HL-60 (cell line): ENCODE data around the gene PIK3CD.

Source experiments
- DNase-seq, 2 experiments: peaks; one replicate each; pipeline ENCODE4 v3.0.0-alpha.2; 2010 to 2020; ENCODE audit warnings: low read depth in 1 of 2, low spot score in 1 of 2
- H3K27ac ChIP-seq: fragments of 250-450 bp; sonication (Bioruptor Pico); replicated peaks from 2 replicates; pipeline ENCODE4 v1.5.1; 2020; ENCODE audit warnings: mild to moderate bottlenecking, moderate library complexity
- H3K27me3 ChIP-seq: fragments of 250-450 bp; sonication (Bioruptor Pico); 2 replicates; pipeline ENCODE4 v1.5.1; 2021; ENCODE audit warnings: mild to moderate bottlenecking, moderate library complexity; ENCODE audit not compliant: insufficient read depth, poor library complexity, severe bottlenecking
- H3K4me3 ChIP-seq: replicated peaks from 2 replicates; pipeline ENCODE4 v1.5.1; 2011; ENCODE audit warnings: mild to moderate bottlenecking, control low read depth, low read length; ENCODE audit not compliant: insufficient read depth
- GABPA ChIP-seq: IDR thresholded peaks from 2 replicates; pipeline ENCODE4 v1.6.1; 2012; ENCODE audit warnings: low read depth
- POLR2AphosphoS5 ChIP-seq: IDR thresholded peaks from 2 replicates; pipeline ENCODE4 v1.6.1; 2012; ENCODE audit warnings: low read depth
- REST ChIP-seq: IDR thresholded peaks from 2 replicates; pipeline ENCODE4 v1.6.1; 2012; ENCODE audit warnings: low read depth; ENCODE audit not compliant: insufficient replicate concordance
- SPI1 ChIP-seq: IDR thresholded peaks from 2 replicates; pipeline ENCODE4 v1.6.1; 2012; ENCODE audit warnings: low read depth, mild to moderate bottlenecking, borderline replicate concordance
- TF ChIP-seq, protein P1 (sequence below): IDR thresholded peaks from one replicate; pipeline ENCODE4 v1.5.1; 2011; ENCODE audit warnings: low read length, control low read depth, inconsistent platforms; ENCODE audit not compliant: insufficient read depth

The PIK3CD gene

DNA sequence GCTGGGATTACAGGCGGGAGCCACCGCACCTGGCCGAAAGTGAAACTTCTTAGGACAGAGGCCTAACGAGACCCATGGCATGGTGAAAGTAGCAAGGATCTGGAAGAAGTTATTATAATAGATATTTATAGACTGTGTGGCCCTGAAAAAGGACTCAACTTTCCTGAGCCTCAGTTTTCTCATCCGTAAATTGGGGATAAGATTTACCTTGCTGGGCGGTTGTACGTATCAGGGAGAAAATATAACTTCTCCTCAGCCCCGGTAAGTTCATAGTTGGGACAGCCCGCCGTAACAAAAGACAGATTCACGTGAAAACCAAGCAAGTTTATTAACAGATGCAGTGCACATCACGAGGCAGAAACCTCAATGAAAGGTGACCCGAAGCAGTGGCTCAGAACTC lies 5.5 kb upstream of the PIK3CD start:
- TF ChIP-seq REST, result no peak
- TF ChIP-seq SPI1, result no peak
- no peak for TF ChIP-seq GABPA
- no peak for TF ChIP-seq POLR2AphosphoS5
- TF ChIP-seq, protein P1, sequence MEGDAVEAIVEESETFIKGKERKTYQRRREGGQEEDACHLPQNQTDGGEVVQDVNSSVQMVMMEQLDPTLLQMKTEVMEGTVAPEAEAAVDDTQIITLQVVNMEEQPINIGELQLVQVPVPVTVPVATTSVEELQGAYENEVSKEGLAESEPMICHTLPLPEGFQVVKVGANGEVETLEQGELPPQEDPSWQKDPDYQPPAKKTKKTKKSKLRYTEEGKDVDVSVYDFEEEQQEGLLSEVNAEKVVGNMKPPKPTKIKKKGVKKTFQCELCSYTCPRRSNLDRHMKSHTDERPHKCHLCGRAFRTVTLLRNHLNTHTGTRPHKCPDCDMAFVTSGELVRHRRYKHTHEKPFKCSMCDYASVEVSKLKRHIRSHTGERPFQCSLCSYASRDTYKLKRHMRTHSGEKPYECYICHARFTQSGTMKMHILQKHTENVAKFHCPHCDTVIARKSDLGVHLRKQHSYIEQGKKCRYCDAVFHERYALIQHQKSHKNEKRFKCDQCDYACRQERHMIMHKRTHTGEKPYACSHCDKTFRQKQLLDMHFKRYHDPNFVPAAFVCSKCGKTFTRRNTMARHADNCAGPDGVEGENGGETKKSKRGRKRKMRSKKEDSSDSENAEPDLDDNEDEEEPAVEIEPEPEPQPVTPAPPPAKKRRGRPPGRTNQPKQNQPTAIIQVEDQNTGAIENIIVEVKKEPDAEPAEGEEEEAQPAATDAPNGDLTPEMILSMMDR, result no peak
- Histone ChIP-seq H3K27ac (peak overlapping the region; percentile 1; the same call in 1 of the 2 replicates), H3K27me3 (no peaks in the 10 kb centered on the region)

DNA sequence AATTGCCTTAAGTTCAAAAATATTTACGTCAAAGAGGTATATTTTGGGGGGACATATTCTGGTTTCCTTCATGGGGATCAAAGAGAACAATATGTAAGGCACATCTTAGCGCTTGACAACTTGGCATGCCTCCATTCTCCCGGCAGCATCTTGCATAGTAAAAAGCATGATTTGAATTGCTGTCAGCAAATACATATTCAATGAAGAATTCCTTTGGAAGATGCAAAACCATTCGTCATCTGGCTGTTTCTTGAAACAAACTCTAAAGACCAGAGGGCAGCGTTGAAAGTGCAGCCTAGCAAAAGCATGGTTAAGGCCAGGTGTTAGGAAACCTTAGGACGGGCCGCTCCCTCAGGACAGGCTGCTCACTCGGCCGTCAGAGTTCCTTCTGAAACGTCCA lies 3.4 kb upstream of the PIK3CD start:
- Histone ChIP-seq H3K4me3 (no peak overlapping the region), H3K27me3 (no peaks in the 10 kb centered on the region), H3K27ac (no peak overlapping the region)
- TF ChIP-seq REST, result no peak
- TF ChIP-seq, protein P1, result no peak
- no peak for TF ChIP-seq POLR2AphosphoS5
- TF ChIP-seq GABPA, result no peak
- TF ChIP-seq SPI1, result no peak
- no peak for DNase-seq

More for the DNA sequence above, 5.5 kb upstream of the PIK3CD start:
- DNase-seq, result no peak
- no peak overlapping the region for H3K4me3 ChIP-seq

DNA sequence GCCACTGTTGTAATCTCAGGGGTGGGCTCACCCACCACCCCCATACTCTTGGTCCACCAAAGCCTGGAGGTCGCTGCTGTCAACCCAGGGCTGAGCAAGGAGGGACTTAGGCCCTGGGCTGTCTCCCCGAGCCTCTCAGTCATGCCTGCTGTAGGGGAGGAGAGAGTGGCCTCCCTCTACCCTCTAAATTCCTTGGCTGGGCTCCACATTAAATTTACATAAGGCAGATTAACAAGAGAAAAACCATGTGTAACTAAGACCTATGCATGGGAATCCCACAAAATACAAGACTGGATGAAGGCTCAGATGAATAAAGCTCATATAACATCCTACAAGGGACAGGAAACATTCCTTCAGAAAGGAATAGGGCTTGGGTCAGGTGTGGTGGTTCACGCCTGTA lies 1.8 kb upstream of the PIK3CD start:
- Histone ChIP-seq H3K27ac (no peak overlapping the region), H3K4me3 (no peak overlapping the region), H3K27me3 (no peaks in the 10 kb centered on the region)
- DNase-seq, result no peak
- TF ChIP-seq POLR2AphosphoS5 (no peak), REST (no peak), GABPA (no peak), SPI1 (no peak)
- TF ChIP-seq, protein P1, result no peak
